GM06990 (cell line): ENCODE results near the gene SLC35C1.
"Not testable (repeated sequence)": the region's sequence is repeated elsewhere in the genome, so short reads cannot be mapped to it uniquely, and the experiment has no call there.

Experiments used
- DNase-seq: peaks from one replicate; pipeline ENCODE4 v3.0.0-alpha.2; 2011; ENCODE audit not compliant: insufficient read length; ENCODE audit errors: extremely low read depth
- H3K27me3 ChIP-seq: replicated peaks from 2 replicates; pipeline ENCODE4 v1.6.0; 2011; ENCODE audit warnings: low read length; ENCODE audit not compliant: control insufficient read depth, insufficient read depth
- H3K36me3 ChIP-seq: 2 replicates; pipeline ENCODE4 v1.5.1; 2011; ENCODE audit warnings: low read length; ENCODE audit not compliant: control insufficient read depth, insufficient read depth
- H3K4me3 ChIP-seq: replicated peaks from 2 replicates; pipeline ENCODE4 v1.5.1; 2011; ENCODE audit warnings: low read depth, mild to moderate bottlenecking, control low read depth, low read length
- TF ChIP-seq, protein P1 (sequence below): IDR thresholded peaks from 2 replicates; pipeline ENCODE4 v1.5.1; 2011; ENCODE audit warnings: low read length, control low read depth, mild to moderate bottlenecking, inconsistent platforms; ENCODE audit not compliant: insufficient read depth, poor library complexity, severe bottlenecking

Gene SLC35C1

DNA sequence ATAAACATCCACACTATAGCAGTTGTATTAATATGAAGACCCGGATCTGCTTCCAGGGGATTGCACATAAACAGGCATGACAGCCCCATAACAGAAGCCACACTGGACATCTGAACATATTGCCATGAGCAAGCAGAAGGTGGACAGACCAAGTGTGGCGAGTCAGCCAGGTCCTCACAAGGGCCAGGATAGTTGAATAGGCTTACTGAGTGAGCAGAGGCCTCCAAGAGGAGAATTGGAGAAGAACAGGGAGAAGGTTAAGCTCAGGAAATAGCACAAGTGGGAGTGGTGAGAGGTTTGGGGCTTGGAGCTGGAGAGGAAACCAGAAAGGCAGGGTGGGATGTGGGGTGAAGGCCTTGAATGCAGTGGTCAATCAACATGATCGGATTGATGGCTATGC lies 10.8 kb downstream of the SLC35C1 start:
- TF ChIP-seq, protein P1, sequence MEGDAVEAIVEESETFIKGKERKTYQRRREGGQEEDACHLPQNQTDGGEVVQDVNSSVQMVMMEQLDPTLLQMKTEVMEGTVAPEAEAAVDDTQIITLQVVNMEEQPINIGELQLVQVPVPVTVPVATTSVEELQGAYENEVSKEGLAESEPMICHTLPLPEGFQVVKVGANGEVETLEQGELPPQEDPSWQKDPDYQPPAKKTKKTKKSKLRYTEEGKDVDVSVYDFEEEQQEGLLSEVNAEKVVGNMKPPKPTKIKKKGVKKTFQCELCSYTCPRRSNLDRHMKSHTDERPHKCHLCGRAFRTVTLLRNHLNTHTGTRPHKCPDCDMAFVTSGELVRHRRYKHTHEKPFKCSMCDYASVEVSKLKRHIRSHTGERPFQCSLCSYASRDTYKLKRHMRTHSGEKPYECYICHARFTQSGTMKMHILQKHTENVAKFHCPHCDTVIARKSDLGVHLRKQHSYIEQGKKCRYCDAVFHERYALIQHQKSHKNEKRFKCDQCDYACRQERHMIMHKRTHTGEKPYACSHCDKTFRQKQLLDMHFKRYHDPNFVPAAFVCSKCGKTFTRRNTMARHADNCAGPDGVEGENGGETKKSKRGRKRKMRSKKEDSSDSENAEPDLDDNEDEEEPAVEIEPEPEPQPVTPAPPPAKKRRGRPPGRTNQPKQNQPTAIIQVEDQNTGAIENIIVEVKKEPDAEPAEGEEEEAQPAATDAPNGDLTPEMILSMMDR = no peak
- no peak for DNase-seq
- Histone ChIP-seq H3K36me3 (peaks cover 10% of the 10 kb centered on the region), H3K4me3 (no peak overlapping the region), H3K27me3 (no peaks in the 10 kb centered on the region)

DNA sequence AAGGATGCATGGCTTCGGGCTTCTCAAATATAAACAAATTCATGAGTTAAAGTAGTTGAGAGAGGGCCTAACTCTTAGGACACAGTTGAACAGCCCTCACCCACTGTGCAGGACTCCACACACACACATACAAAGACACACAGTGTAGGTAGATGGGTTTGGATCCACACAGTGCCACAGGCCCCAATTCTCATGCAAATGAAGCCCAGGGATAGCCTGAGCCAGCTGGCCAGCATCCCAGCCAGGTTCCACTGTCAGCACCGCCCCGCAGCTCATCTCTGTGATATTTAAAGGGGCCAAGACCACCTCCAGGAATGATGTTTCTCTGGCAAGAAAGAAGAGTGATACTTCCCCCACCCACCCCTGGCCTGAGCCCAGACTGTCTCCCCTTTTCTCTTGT lies 11.7 kb downstream of the SLC35C1 start:
- DNase-seq = no peak
- Histone ChIP-seq H3K4me3 (no peak overlapping the region), H3K27me3 (no peaks in the 10 kb centered on the region), H3K36me3 (peaks cover 3% of the 10 kb centered on the region)
- TF ChIP-seq, protein P1 = no peak

DNA sequence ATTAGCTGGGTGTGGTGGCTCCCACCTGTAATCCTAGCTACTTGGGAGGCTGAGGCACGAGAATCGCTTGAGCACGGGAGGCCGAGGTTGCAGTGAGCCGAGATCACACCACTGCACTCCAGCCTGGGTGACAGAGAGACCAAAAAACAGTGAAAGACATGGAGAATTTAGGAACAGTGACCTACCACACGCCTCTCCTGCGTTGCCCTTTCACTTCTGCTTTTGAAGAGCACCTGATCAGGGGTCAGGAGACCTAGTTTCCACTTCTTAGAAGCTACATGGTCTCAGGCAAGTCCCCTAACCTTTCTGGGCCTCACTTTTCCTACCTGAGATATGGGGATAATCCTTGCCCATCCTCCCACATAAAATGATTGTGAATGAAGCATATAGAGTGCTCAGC lies 12.2 kb downstream of the SLC35C1 start:
- no peak overlapping the region for H3K4me3 ChIP-seq

DNA sequence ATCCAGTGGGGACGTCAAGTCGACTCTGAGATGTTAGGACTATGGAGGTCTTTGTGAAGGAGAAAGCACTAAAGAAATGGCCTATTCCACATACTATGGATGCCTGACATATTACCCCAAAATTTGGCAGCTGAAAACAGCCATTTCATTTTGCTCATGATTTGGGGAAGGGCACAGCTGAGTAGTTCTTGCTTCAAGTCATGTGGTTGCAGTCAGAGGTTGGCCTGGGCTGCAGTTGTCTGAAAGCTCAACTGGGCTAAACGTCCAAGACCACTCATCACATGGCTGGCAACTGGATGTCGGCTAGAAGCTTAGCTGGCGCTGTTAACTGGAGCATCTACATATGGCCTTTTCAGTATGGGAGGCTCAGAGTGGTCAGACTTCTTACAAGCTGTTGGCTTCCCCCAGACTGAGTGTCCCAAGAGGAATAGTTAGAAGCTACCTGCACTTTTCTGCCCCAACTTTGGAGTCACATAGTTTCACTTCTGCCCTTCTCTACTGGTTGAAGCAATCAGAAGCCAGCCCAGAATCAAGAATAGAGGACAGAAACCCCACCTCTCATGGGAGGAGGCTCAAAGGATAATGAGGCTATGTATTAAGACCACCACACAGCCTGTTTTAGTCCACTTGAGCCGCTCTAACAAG lies 14.1 kb downstream of the SLC35C1 start:
- no peaks in the 10 kb centered on the region for H3K27me3 ChIP-seq
- DNase-seq = no peak
- TF ChIP-seq, protein P1 = no peak
- H3K36me3 ChIP-seq = no peaks in the 10 kb centered on the region
- no peak overlapping the region for H3K4me3 ChIP-seq

More for the DNA sequence above, 12.2 kb downstream of the SLC35C1 start:
- TF ChIP-seq, protein P1 = no peak
- Histone ChIP-seq H3K36me3 (no peaks in the 10 kb centered on the region; the same call in 1 of the 2 replicates), H3K27me3 (no peaks in the 10 kb centered on the region)
- peak; percentile 33 for DNase-seq

DNA sequence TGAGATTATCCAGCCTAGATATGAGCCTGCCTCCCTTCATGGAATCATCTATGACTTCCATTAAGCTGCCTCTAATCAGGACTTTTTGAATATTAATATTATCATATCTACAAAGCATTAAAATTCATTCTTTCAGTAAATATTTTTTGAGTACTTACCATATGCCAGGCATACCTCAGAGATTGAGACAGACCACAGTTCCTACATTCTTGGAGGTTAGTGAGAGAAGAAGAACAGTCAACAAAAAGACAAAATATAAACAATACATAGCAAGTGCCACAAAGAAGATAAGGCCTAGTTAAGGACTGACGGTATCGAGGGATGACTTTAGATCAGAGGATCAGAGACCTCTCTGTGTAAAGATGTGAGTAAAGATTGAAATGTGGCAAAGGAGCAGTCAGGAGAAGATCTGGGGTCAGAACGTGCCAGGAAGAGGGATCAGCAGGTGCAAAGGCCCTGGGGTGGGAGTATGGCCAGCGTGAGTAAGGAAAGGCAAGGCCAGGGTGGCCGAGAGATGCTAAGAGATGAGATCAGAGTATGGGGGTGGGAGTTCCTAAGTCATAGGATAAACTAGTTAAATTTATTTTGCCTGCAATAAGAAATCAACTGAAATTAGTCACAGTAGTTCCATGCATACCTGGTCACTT lies 15.4 kb downstream of the SLC35C1 start:
- TF ChIP-seq, protein P1 = no peak

DNA sequence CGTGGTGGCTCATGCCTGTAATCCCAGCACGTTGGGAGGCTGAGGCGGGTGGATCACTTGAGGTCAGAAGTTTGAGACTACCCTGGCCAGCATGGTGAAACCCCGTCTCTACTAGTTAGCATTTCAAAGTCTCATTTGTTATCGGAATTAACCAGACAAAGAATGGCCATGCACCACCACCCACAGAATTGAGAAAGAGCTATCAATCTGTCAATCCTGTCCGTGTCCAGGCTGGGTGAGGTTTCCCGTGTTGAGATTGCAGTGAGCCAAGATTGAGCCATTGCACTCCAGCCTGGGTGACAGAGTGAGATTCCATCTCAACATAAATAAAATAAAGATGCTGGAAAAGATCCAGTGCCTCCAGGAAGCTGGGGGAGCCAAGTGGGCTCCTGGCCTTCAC lies 21.5 kb downstream of the SLC35C1 start:
- H3K27me3 ChIP-seq, H3K4me3 ChIP-seq, DNase-seq, H3K36me3 ChIP-seq: not testable (repeated sequence)

More for the DNA sequence above, 15.4 kb downstream of the SLC35C1 start:
- DNase-seq = no peak
- H3K27me3 ChIP-seq = no peaks in the 10 kb centered on the region
- no peak overlapping the region for H3K4me3 ChIP-seq
- no peaks in the 10 kb centered on the region for H3K36me3 ChIP-seq
